A549 treated with AZD2906 at 1 μM for 4 hours (cell line): Measurements from ENCODE around the gene CEBPE. TPM values are rescaled to one million over a fixed set of nuclear protein-coding genes. Genes with fewer than 3 reads are reported as not detected.

Experiments used
- total RNA-seq: library from RNA; stranded (reverse); fragments of 200-300 nt; extraction: Qiagen RNA extraction; gene quantifications from 5 replicates; pipeline ENCODE4 v1.2.3, GENCODE V29; 2022

Gene CEBPE
- 0.06 TPM in 1 of 5 replicates, not detected in the others for total RNA-seq

GRCh38 chr14:23118506-23119362 lies at the start of gene CEBPE:
TSS of gene CEBPE (minus strand) at chr14:23119255. CDS start at chr14:23119091, 164 bp downstream.

DNA sequence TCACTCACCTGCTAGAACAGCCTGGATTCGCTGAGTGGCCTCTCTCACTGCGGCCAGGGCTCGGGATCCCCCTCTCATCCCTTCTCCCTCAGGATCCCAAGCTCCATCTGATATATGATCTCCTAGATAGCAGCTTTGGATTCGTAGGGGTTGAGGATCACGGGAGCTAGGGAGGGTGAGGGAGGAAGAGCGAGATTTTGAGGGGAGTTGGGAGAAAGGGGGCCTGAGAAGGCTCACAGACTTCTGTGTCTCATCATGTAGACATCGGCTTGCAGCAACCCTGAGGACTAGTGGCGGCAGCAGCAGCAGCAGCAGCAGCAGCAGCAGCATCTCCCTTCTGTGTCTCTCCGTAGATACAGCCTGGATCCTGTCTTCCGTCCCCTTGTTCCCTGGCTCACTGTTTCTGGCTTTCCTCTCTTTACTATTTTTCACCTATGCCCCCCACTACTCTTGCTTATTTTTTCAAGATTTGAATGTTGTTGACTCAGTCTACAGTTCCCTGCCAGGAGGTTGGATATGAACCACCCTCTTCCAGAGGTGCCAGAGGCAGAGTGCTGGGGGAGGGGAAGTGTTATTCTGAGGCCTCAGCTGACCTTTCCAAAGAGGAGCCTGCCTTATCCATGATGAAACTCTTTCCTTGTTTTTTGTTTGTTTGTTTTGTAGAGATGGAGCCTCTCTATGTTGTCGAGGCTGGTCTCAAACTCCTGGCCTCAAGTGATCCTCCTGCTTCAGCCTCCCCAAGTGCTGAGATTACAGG lies 14.3 kb downstream of the CEBPE start, which contains the start of gene CIROP:
Gene CIROP, minus strand, starts transcription at position 399 of the 757 bp plus-strand sequence. Its CDS starts 69 bp downstream, at position 330.

GRCh38 chr14:23095196-23096108 lies 23.6 kb downstream of the CEBPE start, which contains the start of gene C14orf119:
TSS of gene C14orf119 (plus strand) at chr14:23095505. CDS start at chr14:23097659, 2,154 bp downstream.

GRCh38 chr14:23094666-23095195 lies 24.3 kb downstream of the CEBPE start, which contains the start of gene ACIN1:
TSS of gene ACIN1 (minus strand) at chr14:23095136. CDS start at chr14:23095112, 24 bp downstream.

Other genes with a start within 250 kb of the CEBPE start
- 70.7 to 81.5 TPM (median 77.8 TPM) in 5 replicates for gene LRP10, start 247.5 kb downstream of the CEBPE start, total RNA-seq
- 0.28 to 0.38 TPM (median 0.33 TPM) in 5 replicates for gene REM2, start 236.0 kb downstream of the CEBPE start, total RNA-seq
- 53.1 to 62.4 TPM (median 56.4 TPM) in 5 replicates for gene RBM23, start 200.1 kb downstream of the CEBPE start, total RNA-seq
- gene PRMT5, start 189.9 kb downstream of the CEBPE start, total RNA-seq, result 90.1 to 270 TPM (median 99.0 TPM) in 5 replicates
- 34.1 to 39.9 TPM (median 35.6 TPM) in 5 replicates for gene HAUS4, start 162.2 kb downstream of the CEBPE start, total RNA-seq
- 31.9 to 40.2 TPM (median 34.0 TPM) in 5 replicates for gene AJUBA, start 136.7 kb downstream of the CEBPE start, total RNA-seq
- 2.5 to 3.5 TPM (median 3.5 TPM) in 5 replicates for gene C14orf93, start 109.1 kb downstream of the CEBPE start, total RNA-seq
- gene PSMB5, start 84.4 kb downstream of the CEBPE start, total RNA-seq, result 293 to 320 TPM (median 308 TPM) in 5 replicates
- gene PSMB11, start 77.0 kb downstream of the CEBPE start, total RNA-seq, result not detected in 5 replicates
- gene CDH24, start 61.7 kb downstream of the CEBPE start, total RNA-seq, result 2.5 to 4.6 TPM (median 4.4 TPM) in 5 replicates
- gene ACIN1, start 24.1 kb downstream of the CEBPE start, total RNA-seq, result 79.6 to 94.2 TPM (median 84.7 TPM) in 5 replicates
- 74.5 to 105 TPM (median 99.7 TPM) in 5 replicates for gene C14orf119, start 23.8 kb downstream of the CEBPE start, total RNA-seq
- gene CIROP, start 14.3 kb downstream of the CEBPE start, total RNA-seq, result not detected in 5 replicates
- 1.8 to 2.8 TPM (median 1.9 TPM) in 5 replicates for gene SLC7A8, start 64.4 kb upstream of the CEBPE start, total RNA-seq
- not detected in 5 replicates for gene RNF212B, start 118.7 kb upstream of the CEBPE start, total RNA-seq
- gene HOMEZ, start 166.9 kb upstream of the CEBPE start, total RNA-seq, result 7.0 to 11.6 TPM (median 9.3 TPM) in 5 replicates
- 2.6 to 3.7 TPM (median 2.8 TPM) in 5 replicates for gene PPP1R3E, start 183.6 kb upstream of the CEBPE start, total RNA-seq
- gene BCL2L2, start 187.6 kb upstream of the CEBPE start, total RNA-seq, result 16.2 to 18.1 TPM (median 17.3 TPM) in 5 replicates
- gene PABPN1, start 202.2 kb upstream of the CEBPE start, total RNA-seq, result 132 to 144 TPM (median 142 TPM) in 5 replicates
- 5.5 to 7.4 TPM (median 6.7 TPM) in 5 replicates for gene SLC22A17, start 233.6 kb upstream of the CEBPE start, total RNA-seq
- not detected in 5 replicates for gene EFS, start 245.9 kb upstream of the CEBPE start, total RNA-seq